GM23338 (cell line): ENCODE results near the gene PLEKHA8. TPM values are rescaled to one million over a fixed set of nuclear protein-coding genes. Genes with fewer than 3 reads are reported as not detected.

Experiments used
- ATAC-seq: fragments of 200-7000 bp; cut with Tn5 transposase; 3 replicates; pipeline ENCODE4 v1.9.1; 2020
- DNase-seq: peaks from one replicate; pipeline ENCODE4 v3.0.0-alpha.2; 2015; ENCODE audit warnings: low spot score
- H2AFZ ChIP-seq: fragments of 200-600 bp; sonication (generic); 2 replicates; pipeline ENCODE4 v1.8.0; 2016; ENCODE audit warnings: antibody characterized with exemption, mild to moderate bottlenecking, moderate library complexity
- H3F3A ChIP-seq: fragments of 200-600 bp; sonication (generic); replicated peaks from 2 replicates; pipeline ENCODE4 v1.8.0; 2017; ENCODE audit warnings: antibody characterized with exemption, mixed run types, low read depth
- H3K27ac ChIP-seq: fragments of 200-600 bp; sonication (generic); 2 replicates; pipeline ENCODE4 v1.6.1; 2016; ENCODE audit warnings: low read depth
- H3K27me3 ChIP-seq: fragments of 200-600 bp; sonication (generic); 2 replicates; pipeline ENCODE4 v1.8.0; 2016; ENCODE audit warnings: mild to moderate bottlenecking, mixed run types, moderate library complexity; ENCODE audit not compliant: insufficient read depth
- H3K36me3 ChIP-seq: fragments of 200-600 bp; sonication (generic); 2 replicates; pipeline ENCODE4 v1.8.0; 2016; ENCODE audit warnings: mild to moderate bottlenecking; ENCODE audit not compliant: insufficient read depth
- H3K4me1 ChIP-seq: fragments of 200-600 bp; sonication (generic); 2 replicates; pipeline ENCODE4 v1.8.0; 2016; ENCODE audit warnings: mild to moderate bottlenecking, moderate library complexity; ENCODE audit not compliant: insufficient read depth
- H3K4me2 ChIP-seq: fragments of 200-600 bp; sonication (generic); 2 replicates; pipeline ENCODE4 v1.7.1; 2017; ENCODE audit warnings: mixed run types
- H3K4me3 ChIP-seq: fragments of 200-600 bp; sonication (generic); 2 replicates; pipeline ENCODE4 v1.6.1; 2016; ENCODE audit warnings: mixed run types
- H3K79me2 ChIP-seq: fragments of 200-600 bp; sonication (generic); replicated peaks from 2 replicates; pipeline ENCODE4 v1.8.0; 2017; ENCODE audit warnings: mild to moderate bottlenecking; ENCODE audit not compliant: insufficient read depth
- H3K9me2 ChIP-seq: fragments of 200-600 bp; sonication (generic); 2 replicates; pipeline ENCODE4 v1.8.0; 2017; ENCODE audit not compliant: insufficient read depth
- H4K20me1 ChIP-seq: fragments of 200-600 bp; sonication (generic); replicated peaks from 2 replicates; pipeline ENCODE4 v1.8.0; 2017; ENCODE audit warnings: mild to moderate bottlenecking; ENCODE audit not compliant: insufficient read depth
- H3K27ac Mint-ChIP-seq: 2 replicates; pipeline ENCODE4 v1.8.0; 2020; ENCODE audit warnings: inconsistent platforms, mild to moderate bottlenecking, moderate library complexity, mixed read lengths
- H3K27me3 Mint-ChIP-seq: 3 replicates; pipeline ENCODE4 v1.8.0; 2022; ENCODE audit warnings: low read depth, mild to moderate bottlenecking, moderate library complexity, mixed read lengths, inconsistent platforms; ENCODE audit not compliant: insufficient read depth, poor library complexity
- H3K36me3 Mint-ChIP-seq: 3 replicates; pipeline ENCODE4 v1.8.0; 2021; ENCODE audit warnings: low read depth, mild to moderate bottlenecking, inconsistent platforms, moderate library complexity, mixed read lengths
- H3K4me1 Mint-ChIP-seq: 3 replicates; pipeline ENCODE4 v1.8.0; 2020; ENCODE audit warnings: mild to moderate bottlenecking, inconsistent platforms, mixed read lengths
- H3K4me3 Mint-ChIP-seq: 3 replicates; pipeline ENCODE4 v1.8.0; 2021; ENCODE audit warnings: moderate library complexity, mild to moderate bottlenecking, inconsistent platforms, mixed read lengths
- H3K9me3 Mint-ChIP-seq: 3 replicates; pipeline ENCODE4 v1.8.0; 2020; ENCODE audit warnings: moderate library complexity, mild to moderate bottlenecking, inconsistent platforms, mixed read lengths
- CREB1 ChIP-seq: fragments of 250-450 bp; sonication (Bioruptor Pico); IDR thresholded peaks from 2 replicates; pipeline ENCODE4 v1.5.0; 2020; ENCODE audit warnings: low read depth, mild to moderate bottlenecking, moderate library complexity
- EZH2phosphoT487 ChIP-seq: fragments of 200-600 bp; sonication (generic); IDR thresholded peaks from one replicate; pipeline ENCODE4 v1.8.1; 2018; ENCODE audit warnings: antibody characterized with exemption; ENCODE audit not compliant: unreplicated experiment
- JUNB ChIP-seq: IDR thresholded peaks from one replicate; pipeline ENCODE4 v1.6.1; 2016; ENCODE audit warnings: antibody characterized with exemption; ENCODE audit not compliant: unreplicated experiment
- POLR2AphosphoS5 ChIP-seq: IDR thresholded peaks from 2 replicates; pipeline ENCODE4 v1.6.1; 2016; ENCODE audit warnings: antibody characterized with exemption, low read depth
- STAT1 ChIP-seq: IDR thresholded peaks from one replicate; pipeline ENCODE4 v1.6.1; 2016; ENCODE audit warnings: antibody characterized with exemption; ENCODE audit not compliant: unreplicated experiment
- ZNF114 ChIP-seq: fragments of 250-450 bp; sonication (Bioruptor Pico); IDR thresholded peaks from 2 replicates; pipeline ENCODE4 v1.5.0; 2020; ENCODE audit warnings: mild to moderate bottlenecking, moderate library complexity
- polyA plus RNA-seq: library from polyadenylated mRNA; unstranded; fragments of >200 nt; fragmentation: Nextera tagmentation; extraction: Ambion mirVana; gene quantifications from 2 replicates; pipeline ENCODE4 v1.2.1, GENCODE V29; 2016
- total RNA-seq: library from RNA; depleted of rRNA; stranded (reverse); fragments of >200 nt; shearing (Covaris generic); gene quantifications from 2 replicates; pipeline ENCODE4 v1.2.3, GENCODE V29; 2014
- TF ChIP-seq, protein P1 (sequence below): IDR thresholded peaks from 2 replicates; pipeline ENCODE4 v1.6.1; 2016; ENCODE audit warnings: antibody characterized with exemption
- TF ChIP-seq, protein P2 (sequence below): fragments of 250-450 bp; sonication (Bioruptor Pico); IDR thresholded peaks from 2 replicates; pipeline ENCODE4 v1.5.0; 2020; ENCODE audit warnings: mild to moderate bottlenecking, moderate library complexity
- TF ChIP-seq, protein P3 (sequence below): IDR thresholded peaks from one replicate; pipeline ENCODE4 v1.6.1; 2018; ENCODE audit warnings: antibody characterized with exemption; ENCODE audit not compliant: unreplicated experiment

The PLEKHA8 gene
- total and polyA plus RNA-seq, 2 experiments from 2014 or later, result 11.6 to 44.9 TPM

DNA sequence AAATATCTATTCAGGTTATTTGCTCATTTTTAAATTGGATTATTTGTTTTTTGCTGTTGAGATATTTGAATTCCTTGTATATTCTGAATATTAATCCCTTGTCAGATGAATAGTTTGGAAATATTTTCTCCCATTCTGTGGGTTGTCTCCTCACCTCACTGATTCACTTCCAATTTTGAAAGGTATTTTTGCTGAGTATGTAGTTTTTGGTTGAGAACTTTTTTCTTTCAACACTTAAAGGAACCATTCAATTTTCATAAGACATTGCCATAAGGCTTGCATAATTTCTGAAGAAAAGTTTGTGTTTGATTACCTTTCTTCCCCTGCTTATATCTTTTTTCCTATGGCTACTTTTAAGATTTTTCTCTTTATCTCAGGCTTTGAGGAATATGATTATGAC lies 29.7 kb upstream of the PLEKHA8 start (continued):
- TF ChIP-seq, protein P1, sequence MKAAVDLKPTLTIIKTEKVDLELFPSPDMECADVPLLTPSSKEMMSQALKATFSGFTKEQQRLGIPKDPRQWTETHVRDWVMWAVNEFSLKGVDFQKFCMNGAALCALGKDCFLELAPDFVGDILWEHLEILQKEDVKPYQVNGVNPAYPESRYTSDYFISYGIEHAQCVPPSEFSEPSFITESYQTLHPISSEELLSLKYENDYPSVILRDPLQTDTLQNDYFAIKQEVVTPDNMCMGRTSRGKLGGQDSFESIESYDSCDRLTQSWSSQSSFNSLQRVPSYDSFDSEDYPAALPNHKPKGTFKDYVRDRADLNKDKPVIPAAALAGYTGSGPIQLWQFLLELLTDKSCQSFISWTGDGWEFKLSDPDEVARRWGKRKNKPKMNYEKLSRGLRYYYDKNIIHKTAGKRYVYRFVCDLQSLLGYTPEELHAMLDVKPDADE, result no peak
- TF ChIP-seq ZNF114 (CRISPR knock-in tag), result no peak
- TF ChIP-seq CREB1 (CRISPR knock-in tag), result no peak

DNA sequence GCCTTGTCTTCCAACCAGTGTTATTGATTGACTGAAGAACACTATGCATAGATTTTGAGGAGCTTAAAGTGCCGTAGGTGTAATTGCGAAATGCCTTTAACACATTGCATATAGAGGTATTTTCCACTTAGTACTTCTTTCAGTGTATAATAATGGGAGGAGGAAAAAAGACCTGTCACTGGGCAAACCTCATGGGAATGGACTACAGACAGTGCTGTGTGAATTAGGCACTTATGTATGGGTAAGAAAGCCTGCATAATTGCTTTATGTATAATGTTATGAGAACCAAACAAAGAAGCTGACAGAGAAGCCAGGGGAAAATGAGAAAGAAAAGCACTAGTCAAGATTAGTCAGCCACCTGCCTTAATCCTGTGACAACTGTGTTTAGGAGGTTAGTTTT lies 26.2 kb upstream of the PLEKHA8 start:
- Mint-ChIP-seq H3K27me3 (no peaks in the 10 kb centered on the region), H3K9me3 (peaks cover 8% of the 10 kb centered on the region; the same call in 2 of the 3 replicates), H3K36me3 (peaks cover 3% of the 10 kb centered on the region; the same call in 1 of the 3 replicates), H3K4me3 (no peak overlapping the region), H3K4me1 (peaks cover 19% of the 10 kb centered on the region), H3K27ac (no peak overlapping the region)
- TF ChIP-seq, protein P2, sequence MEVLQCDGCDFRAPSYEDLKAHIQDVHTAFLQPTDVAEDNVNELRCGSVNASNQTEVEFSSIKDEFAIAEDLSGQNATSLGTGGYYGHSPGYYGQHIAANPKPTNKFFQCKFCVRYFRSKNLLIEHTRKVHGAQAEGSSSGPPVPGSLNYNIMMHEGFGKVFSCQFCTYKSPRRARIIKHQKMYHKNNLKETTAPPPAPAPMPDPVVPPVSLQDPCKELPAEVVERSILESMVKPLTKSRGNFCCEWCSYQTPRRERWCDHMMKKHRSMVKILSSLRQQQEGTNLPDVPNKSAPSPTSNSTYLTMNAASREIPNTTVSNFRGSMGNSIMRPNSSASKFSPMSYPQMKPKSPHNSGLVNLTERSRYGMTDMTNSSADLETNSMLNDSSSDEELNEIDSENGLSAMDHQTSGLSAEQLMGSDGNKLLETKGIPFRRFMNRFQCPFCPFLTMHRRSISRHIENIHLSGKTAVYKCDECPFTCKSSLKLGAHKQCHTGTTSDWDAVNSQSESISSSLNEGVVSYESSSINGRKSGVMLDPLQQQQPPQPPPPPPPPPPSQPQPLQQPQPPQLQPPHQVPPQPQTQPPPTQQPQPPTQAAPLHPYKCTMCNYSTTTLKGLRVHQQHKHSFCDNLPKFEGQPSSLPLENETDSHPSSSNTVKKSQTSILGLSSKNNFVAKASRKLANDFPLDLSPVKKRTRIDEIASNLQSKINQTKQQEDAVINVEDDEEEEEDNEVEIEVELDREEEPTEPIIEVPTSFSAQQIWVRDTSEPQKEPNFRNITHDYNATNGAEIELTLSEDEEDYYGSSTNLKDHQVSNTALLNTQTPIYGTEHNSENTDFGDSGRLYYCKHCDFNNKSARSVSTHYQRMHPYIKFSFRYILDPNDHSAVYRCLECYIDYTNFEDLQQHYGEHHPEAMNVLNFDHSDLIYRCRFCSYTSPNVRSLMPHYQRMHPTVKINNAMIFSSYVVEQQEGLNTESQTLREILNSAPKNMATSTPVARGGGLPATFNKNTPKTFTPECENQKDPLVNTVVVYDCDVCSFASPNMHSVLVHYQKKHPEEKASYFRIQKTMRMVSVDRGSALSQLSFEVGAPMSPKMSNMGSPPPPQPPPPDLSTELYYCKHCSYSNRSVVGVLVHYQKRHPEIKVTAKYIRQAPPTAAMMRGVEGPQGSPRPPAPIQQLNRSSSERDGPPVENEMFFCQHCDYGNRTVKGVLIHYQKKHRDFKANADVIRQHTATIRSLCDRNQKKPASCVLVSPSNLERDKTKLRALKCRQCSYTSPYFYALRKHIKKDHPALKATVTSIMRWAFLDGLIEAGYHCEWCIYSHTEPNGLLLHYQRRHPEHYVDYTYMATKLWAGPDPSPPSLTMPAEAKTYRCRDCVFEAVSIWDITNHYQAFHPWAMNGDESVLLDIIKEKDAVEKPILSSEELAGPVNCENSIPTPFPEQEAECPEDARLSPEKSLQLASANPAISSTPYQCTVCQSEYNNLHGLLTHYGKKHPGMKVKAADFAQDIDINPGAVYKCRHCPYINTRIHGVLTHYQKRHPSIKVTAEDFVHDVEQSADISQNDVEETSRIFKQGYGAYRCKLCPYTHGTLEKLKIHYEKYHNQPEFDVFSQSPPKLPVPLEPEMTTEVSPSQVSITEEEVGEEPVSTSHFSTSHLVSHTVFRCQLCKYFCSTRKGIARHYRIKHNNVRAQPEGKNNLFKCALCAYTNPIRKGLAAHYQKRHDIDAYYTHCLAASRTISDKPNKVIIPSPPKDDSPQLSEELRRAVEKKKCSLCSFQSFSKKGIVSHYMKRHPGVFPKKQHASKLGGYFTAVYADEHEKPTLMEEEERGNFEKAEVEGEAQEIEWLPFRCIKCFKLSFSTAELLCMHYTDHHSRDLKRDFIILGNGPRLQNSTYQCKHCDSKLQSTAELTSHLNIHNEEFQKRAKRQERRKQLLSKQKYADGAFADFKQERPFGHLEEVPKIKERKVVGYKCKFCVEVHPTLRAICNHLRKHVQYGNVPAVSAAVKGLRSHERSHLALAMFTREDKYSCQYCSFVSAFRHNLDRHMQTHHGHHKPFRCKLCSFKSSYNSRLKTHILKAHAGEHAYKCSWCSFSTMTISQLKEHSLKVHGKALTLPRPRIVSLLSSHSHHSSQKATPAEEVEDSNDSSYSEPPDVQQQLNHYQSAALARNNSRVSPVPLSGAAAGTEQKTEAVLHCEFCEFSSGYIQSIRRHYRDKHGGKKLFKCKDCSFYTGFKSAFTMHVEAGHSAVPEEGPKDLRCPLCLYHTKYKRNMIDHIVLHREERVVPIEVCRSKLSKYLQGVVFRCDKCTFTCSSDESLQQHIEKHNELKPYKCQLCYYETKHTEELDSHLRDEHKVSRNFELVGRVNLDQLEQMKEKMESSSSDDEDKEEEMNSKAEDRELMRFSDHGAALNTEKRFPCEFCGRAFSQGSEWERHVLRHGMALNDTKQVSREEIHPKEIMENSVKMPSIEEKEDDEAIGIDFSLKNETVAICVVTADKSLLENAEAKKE (CRISPR knock-in tag), result no peak
- TF ChIP-seq EZH2phosphoT487 (no peak), JUNB (no peak), POLR2AphosphoS5 (no peak), CREB1 (CRISPR knock-in tag) (no peak), ZNF114 (CRISPR knock-in tag) (no peak), STAT1 (no peak)
- TF ChIP-seq, protein P3, sequence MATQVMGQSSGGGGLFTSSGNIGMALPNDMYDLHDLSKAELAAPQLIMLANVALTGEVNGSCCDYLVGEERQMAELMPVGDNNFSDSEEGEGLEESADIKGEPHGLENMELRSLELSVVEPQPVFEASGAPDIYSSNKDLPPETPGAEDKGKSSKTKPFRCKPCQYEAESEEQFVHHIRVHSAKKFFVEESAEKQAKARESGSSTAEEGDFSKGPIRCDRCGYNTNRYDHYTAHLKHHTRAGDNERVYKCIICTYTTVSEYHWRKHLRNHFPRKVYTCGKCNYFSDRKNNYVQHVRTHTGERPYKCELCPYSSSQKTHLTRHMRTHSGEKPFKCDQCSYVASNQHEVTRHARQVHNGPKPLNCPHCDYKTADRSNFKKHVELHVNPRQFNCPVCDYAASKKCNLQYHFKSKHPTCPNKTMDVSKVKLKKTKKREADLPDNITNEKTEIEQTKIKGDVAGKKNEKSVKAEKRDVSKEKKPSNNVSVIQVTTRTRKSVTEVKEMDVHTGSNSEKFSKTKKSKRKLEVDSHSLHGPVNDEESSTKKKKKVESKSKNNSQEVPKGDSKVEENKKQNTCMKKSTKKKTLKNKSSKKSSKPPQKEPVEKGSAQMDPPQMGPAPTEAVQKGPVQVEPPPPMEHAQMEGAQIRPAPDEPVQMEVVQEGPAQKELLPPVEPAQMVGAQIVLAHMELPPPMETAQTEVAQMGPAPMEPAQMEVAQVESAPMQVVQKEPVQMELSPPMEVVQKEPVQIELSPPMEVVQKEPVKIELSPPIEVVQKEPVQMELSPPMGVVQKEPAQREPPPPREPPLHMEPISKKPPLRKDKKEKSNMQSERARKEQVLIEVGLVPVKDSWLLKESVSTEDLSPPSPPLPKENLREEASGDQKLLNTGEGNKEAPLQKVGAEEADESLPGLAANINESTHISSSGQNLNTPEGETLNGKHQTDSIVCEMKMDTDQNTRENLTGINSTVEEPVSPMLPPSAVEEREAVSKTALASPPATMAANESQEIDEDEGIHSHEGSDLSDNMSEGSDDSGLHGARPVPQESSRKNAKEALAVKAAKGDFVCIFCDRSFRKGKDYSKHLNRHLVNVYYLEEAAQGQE, result no peak
- Histone ChIP-seq H3K27me3 (no peaks in the 10 kb centered on the region), H3K9me2 (no peaks in the 10 kb centered on the region), H3F3A (no peaks in the 10 kb centered on the region), H3K27ac (no peak overlapping the region), H2AFZ (no peak overlapping the region), H4K20me1 (no peaks in the 10 kb centered on the region), H3K4me2 (no peak overlapping the region), H3K79me2 (no peaks in the 10 kb centered on the region), H3K4me1 (peaks cover 10% of the 10 kb centered on the region), H3K36me3 (no peaks in the 10 kb centered on the region), H3K4me3 (no peak overlapping the region)
- DNase-seq, result no peak
- no peak for ATAC-seq
